OCI-LY7 (cell line): ENCODE data around the gene PLEKHA3.

ENCODE experiments used
- EZH2phosphoT487 ChIP-seq: fragments of 200-600 bp; sonication (generic); IDR thresholded peaks from 2 replicates; pipeline ENCODE4 v1.6.1; 2018; ENCODE audit warnings: low read depth, borderline replicate concordance, mild to moderate bottlenecking, mixed run types, antibody characterized with exemption, low read length, moderate library complexity, mixed read lengths
- TF ChIP-seq, protein P1 (sequence below): fragments of 200-600 bp; sonication (generic); conservative IDR thresholded peaks from 2 replicates; pipeline ENCODE4 v1.5.1; 2014; ENCODE audit warnings: mild to moderate bottlenecking, antibody characterized with exemption, low read length, moderate library complexity, mixed read lengths

GRCh38 chr2:178542161-178542560 is 61.9 kb downstream of the PLEKHA3 start:
- TF ChIP-seq EZH2phosphoT487, result no peak
- TF ChIP-seq, protein P1, sequence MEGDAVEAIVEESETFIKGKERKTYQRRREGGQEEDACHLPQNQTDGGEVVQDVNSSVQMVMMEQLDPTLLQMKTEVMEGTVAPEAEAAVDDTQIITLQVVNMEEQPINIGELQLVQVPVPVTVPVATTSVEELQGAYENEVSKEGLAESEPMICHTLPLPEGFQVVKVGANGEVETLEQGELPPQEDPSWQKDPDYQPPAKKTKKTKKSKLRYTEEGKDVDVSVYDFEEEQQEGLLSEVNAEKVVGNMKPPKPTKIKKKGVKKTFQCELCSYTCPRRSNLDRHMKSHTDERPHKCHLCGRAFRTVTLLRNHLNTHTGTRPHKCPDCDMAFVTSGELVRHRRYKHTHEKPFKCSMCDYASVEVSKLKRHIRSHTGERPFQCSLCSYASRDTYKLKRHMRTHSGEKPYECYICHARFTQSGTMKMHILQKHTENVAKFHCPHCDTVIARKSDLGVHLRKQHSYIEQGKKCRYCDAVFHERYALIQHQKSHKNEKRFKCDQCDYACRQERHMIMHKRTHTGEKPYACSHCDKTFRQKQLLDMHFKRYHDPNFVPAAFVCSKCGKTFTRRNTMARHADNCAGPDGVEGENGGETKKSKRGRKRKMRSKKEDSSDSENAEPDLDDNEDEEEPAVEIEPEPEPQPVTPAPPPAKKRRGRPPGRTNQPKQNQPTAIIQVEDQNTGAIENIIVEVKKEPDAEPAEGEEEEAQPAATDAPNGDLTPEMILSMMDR, result no peak
